ENCODE data around the gene KLF7.

- TF ChIP-seq BACH2 (CRISPR knock-in tag; IDR thresholded peaks at IDR 0.05; ENCODE audit: borderline replicate concordance) (no peak), ZFP3 (CRISPR knock-in tag; IDR thresholded peaks at IDR 0.05) (no peak), ARNTL (CRISPR knock-in tag; IDR thresholded peaks at IDR 0.05; ENCODE audit: borderline replicate concordance, low read depth) (no peak), ZFP30 (CRISPR knock-in tag; IDR thresholded peaks at IDR 0.05) (no peak), PATZ1 (CRISPR knock-in tag; IDR thresholded peaks at IDR 0.05; ENCODE audit: borderline replicate concordance) (no peak), CREB5 (CRISPR knock-in tag; IDR thresholded peaks at IDR 0.05; ENCODE audit: low read depth) (no peak)
These were observed 18.6 kb upstream of the KLF7 start for GRCh38 chr2:207184348-207184747.
